Mammary epithelial cell (primary cell): ENCODE results near the gene FAM156A.

ENCODE experiments used
- EZH2 ChIP-seq: IDR thresholded peaks from 2 replicates; pipeline ENCODE4 v1.6.1; 2012; ENCODE audit warnings: low read length, inconsistent platforms, borderline replicate concordance
- TF ChIP-seq, protein P1 (sequence below), 2 donors: IDR thresholded peaks in 1 of 2; conservative IDR thresholded peaks in 1 of 2; 2 replicates each; pipeline ENCODE4 v1.5.1; 2011 to 2012; ENCODE audit warnings: inconsistent platforms in 2 of 2, low read length in 2 of 2, mild to moderate bottlenecking in 2 of 2, control low read depth in 1 of 2, low read depth in 1 of 2; ENCODE audit not compliant: insufficient read depth in 1 of 2; ENCODE audit errors: extremely low read depth in 1 of 2

DNA sequence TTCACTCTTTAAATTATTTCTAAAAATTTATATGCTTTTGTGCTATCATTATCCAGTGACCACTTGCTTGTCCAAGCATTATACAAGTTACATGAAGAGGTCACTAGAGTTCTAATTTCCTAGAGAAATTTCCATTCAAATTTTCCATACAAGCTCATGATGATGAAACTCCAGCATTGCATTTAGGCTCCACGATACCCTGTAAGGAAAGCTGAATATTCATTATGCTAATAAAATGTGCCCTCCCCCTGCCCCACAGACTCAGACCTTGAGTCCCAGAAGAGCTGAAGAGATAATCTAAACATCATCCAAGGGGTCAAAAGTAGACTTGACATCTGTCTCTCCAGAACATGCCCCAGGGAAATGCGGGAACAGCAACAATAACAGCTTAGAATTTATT lies 19.6 kb upstream of the FAM156A start:
- TF ChIP-seq, protein P1, sequence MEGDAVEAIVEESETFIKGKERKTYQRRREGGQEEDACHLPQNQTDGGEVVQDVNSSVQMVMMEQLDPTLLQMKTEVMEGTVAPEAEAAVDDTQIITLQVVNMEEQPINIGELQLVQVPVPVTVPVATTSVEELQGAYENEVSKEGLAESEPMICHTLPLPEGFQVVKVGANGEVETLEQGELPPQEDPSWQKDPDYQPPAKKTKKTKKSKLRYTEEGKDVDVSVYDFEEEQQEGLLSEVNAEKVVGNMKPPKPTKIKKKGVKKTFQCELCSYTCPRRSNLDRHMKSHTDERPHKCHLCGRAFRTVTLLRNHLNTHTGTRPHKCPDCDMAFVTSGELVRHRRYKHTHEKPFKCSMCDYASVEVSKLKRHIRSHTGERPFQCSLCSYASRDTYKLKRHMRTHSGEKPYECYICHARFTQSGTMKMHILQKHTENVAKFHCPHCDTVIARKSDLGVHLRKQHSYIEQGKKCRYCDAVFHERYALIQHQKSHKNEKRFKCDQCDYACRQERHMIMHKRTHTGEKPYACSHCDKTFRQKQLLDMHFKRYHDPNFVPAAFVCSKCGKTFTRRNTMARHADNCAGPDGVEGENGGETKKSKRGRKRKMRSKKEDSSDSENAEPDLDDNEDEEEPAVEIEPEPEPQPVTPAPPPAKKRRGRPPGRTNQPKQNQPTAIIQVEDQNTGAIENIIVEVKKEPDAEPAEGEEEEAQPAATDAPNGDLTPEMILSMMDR (conservative IDR thresholded peaks at IDR 0.05 in 1 of 2, IDR thresholded peaks at IDR 0.05 in 1 of 2; ENCODE audit: extremely low read depth in 1 of 2, insufficient read depth in 1 of 2, low read depth in 1 of 2, low read length in 2 of 2) = no peak
- no peak for TF ChIP-seq EZH2
